Central memory CD8-positive, alpha-beta T cell (primary cell): Measurements from ENCODE around the gene PGRMC2.

Experiments used
- ATAC-seq: fragments of 150-1000 bp; cut with Tn5 transposase; replicated peaks from 2 replicates; pipeline ENCODE4 v1.10.0; 2022; ENCODE audit warnings: mild to moderate bottlenecking, moderate FRiP score, moderate number of reproducible peaks; ENCODE audit not compliant: poor library complexity, severe bottlenecking; ENCODE audit errors: extremely low read depth
- DNase-seq, 2 donors: peaks; one replicate each; pipeline ENCODE4 v3.0.0; 2021; ENCODE audit warnings: low spot score in 2 of 2
- H3K27ac Mint-ChIP-seq: one replicate; pipeline ENCODE4 v1.8.0; 2022; ENCODE audit warnings: low read depth, mild to moderate bottlenecking, moderate library complexity, mixed read lengths
- H3K27me3 Mint-ChIP-seq: one replicate; pipeline ENCODE4 v1.8.0; 2022; ENCODE audit warnings: mixed read lengths
- H3K36me3 Mint-ChIP-seq: one replicate; pipeline ENCODE4 v1.8.0; 2022; ENCODE audit warnings: mild to moderate bottlenecking, moderate library complexity, mixed read lengths; ENCODE audit not compliant: insufficient read depth
- H3K4me1 Mint-ChIP-seq: one replicate; pipeline ENCODE4 v1.8.0; 2022; ENCODE audit warnings: mixed read lengths
- H3K4me3 Mint-ChIP-seq: one replicate; pipeline ENCODE4 v1.8.0; 2022; ENCODE audit warnings: mild to moderate bottlenecking, moderate library complexity, mixed read lengths
- H3K9me3 Mint-ChIP-seq: one replicate; pipeline ENCODE4 v1.8.0; 2022; ENCODE audit warnings: mixed read lengths

PGRMC2 gene, protein sequence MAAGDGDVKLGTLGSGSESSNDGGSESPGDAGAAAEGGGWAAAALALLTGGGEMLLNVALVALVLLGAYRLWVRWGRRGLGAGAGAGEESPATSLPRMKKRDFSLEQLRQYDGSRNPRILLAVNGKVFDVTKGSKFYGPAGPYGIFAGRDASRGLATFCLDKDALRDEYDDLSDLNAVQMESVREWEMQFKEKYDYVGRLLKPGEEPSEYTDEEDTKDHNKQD

DNA sequence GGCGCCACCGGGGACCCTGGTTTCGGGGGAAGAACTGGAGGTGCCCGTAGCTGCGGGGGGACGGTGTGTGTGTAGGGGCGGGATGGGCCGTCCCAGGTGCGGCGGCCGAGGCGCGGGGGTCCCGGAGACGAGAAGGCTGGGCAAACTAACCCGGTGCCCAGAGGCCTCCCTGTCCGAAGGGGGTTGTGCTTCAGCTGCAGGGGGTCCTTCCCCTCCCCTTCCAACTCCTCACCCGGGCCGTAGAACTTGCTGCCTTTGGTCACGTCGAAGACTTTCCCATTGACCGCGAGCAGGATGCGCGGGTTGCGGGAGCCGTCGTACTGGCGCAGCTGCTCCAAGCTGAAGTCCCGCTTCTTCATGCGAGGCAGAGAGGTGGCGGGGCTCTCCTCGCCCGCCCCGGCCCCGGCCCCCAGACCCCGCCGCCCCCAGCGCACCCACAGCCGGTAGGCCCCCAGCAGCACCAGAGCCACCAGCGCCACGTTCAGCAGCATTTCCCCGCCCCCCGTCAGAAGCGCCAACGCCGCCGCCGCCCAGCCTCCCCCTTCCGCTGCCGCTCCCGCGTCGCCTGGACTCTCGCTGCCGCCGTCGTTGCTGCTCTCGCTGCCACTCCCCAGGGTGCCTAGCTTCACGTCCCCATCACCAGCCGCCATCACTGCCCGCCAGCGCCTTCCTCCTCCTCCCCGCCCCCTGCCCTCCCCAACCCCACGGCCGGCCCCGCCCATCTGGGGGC lies at the start of gene PGRMC2:
TSS of gene PGRMC2 (minus strand) at position 673 of the 730 bp plus-strand sequence. CDS start at position 650, 23 bp downstream.
- peaks cover 28% of the 10 kb centered on the region for H3K36me3 Mint-ChIP-seq
- H3K9me3 Mint-ChIP-seq: no peaks in the 10 kb centered on the region
- DNase-seq (no peak), ATAC-seq (no peak)
- H3K4me3 Mint-ChIP-seq: peak within 1 kb of the TSS; percentile 95
- H3K27ac Mint-ChIP-seq: peak within 1 kb of the TSS; percentile 86
- H3K4me1 Mint-ChIP-seq: peaks cover 31% of the 10 kb centered on the region
- H3K27me3 Mint-ChIP-seq: no peaks in the 10 kb centered on the region

DNA sequence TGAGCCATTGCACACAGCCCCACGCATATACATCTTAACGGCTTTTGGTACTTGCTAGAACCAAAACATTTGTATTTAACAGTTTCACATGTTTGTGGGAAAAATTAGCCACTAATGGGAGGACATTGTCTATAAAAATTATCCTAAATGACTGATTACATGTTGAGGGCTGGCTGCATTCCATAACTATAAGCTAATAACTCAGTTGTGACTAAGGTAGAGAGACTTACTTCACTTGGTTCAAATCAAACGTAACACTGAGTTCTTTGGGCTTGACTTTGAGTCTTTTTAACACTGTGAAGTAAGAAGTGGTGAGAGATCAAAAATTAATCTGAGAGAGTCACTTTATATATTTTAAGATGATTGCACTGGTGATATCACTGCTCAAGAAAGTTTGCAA lies 47.9 kb upstream of the PGRMC2 start:
- Mint-ChIP-seq H3K4me1 (no peaks in the 10 kb centered on the region), H3K36me3 (no peaks in the 10 kb centered on the region), H3K4me3 (no peak overlapping the region), H3K27ac (no peak overlapping the region), H3K27me3 (no peaks in the 10 kb centered on the region), H3K9me3 (no peaks in the 10 kb centered on the region)
- no peak for DNase-seq
- no peak for ATAC-seq

GRCh38 chr4:128334256-128334655 lies 46.6 kb upstream of the PGRMC2 start:
- no peaks in the 10 kb centered on the region for H3K9me3 Mint-ChIP-seq
- H3K36me3 Mint-ChIP-seq: no peaks in the 10 kb centered on the region
- H3K27me3 Mint-ChIP-seq: no peaks in the 10 kb centered on the region
- H3K27ac Mint-ChIP-seq: no peak overlapping the region
- H3K4me1 Mint-ChIP-seq: no peaks in the 10 kb centered on the region
- ATAC-seq (no peak), DNase-seq (no peak)
- no peak overlapping the region for H3K4me3 Mint-ChIP-seq

DNA sequence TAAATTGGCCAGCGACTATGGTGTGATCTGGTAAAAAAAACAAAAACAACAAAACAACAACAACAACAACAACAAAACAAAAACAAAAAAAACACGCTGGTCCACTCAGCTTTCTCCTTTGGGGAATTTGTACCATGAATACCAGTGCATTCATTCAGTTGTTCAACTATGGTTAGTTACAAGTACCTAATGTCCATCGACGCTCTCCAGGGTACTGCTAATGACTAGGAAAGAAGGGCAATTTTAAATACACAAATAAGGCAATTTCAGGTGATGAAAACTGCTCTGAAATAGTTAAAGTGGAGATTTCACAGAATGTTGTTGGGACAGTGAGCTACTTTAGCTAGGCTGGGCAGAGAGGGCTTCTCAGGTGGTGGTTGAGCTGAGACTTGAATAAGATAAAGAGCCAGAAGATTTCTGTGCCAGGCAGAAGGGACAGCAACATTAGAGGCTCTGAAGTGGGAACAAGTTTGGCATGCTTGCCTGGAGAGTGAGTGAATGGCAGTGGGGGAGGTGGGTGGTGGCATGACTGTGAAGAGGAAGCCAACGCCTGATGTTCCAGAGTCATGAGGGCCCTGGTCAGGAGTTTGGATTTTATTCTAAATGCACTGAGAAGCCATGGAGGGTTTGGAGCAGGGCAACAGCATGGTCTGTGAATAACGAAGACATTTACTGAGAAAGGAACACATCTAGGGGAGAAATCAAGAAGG lies 45.9 kb upstream of the PGRMC2 start:
- no peak for DNase-seq
- Mint-ChIP-seq H3K4me1 (no peaks in the 10 kb centered on the region), H3K27me3 (no peaks in the 10 kb centered on the region), H3K4me3 (no peak overlapping the region), H3K36me3 (no peaks in the 10 kb centered on the region), H3K27ac (no peak overlapping the region), H3K9me3 (no peaks in the 10 kb centered on the region)
- no peak for ATAC-seq

GRCh38 chr4:128332081-128332480 lies 44.5 kb upstream of the PGRMC2 start:
- no peak overlapping the region for H3K4me3 Mint-ChIP-seq
- H3K27me3 Mint-ChIP-seq: no peaks in the 10 kb centered on the region
- ATAC-seq: no peak
- H3K36me3 Mint-ChIP-seq: no peaks in the 10 kb centered on the region
- no peaks in the 10 kb centered on the region for H3K4me1 Mint-ChIP-seq
- no peak for DNase-seq
- H3K27ac Mint-ChIP-seq: no peak overlapping the region
- no peaks in the 10 kb centered on the region for H3K9me3 Mint-ChIP-seq

DNA sequence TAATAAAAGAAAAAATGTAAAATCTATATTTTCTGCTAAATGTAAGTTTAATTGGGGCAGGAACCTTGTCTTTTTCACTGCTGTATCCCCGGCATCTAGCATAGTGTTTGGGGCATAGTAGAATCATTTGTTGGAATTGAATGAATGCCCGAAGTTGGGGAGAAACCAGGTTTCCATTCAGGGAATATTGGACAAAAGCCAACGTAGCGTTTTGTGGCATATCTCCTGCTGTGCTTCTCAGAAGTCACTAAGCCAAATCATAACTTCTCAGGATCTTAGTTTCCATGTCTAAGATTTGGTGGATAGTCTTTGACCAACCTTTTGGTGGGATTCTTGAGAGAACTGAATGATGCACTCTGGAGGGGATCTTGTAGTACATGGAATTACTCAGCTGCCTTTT lies 42.0 kb upstream of the PGRMC2 start:
- Mint-ChIP-seq H3K4me1 (no peaks in the 10 kb centered on the region), H3K9me3 (no peaks in the 10 kb centered on the region), H3K36me3 (no peaks in the 10 kb centered on the region), H3K4me3 (no peak overlapping the region), H3K27ac (no peak overlapping the region), H3K27me3 (no peaks in the 10 kb centered on the region)
- no peak for ATAC-seq
- DNase-seq: no peak

DNA sequence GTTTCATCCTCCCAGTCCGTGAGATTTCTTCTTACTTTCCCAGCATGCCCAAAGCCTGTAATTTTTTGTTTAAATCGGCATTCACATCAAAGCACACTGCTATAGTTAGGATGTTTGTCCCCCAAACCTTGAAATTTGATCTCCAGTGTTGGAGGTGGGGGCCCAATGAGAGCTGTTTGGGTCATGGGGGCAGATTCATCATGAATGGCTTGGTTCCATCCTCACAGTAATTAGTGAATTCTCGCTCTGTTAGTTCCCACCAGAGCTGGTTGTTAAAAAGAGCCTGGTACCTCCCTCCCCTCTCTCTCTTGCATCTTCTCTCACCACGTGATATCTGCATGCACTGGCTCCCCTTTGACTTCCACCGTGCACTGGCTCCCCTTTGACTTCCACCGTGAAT lies 40.5 kb upstream of the PGRMC2 start:
- no peaks in the 10 kb centered on the region for H3K4me1 Mint-ChIP-seq
- ATAC-seq (no peak), DNase-seq (no peak)
- H3K27ac Mint-ChIP-seq: no peak overlapping the region
- no peaks in the 10 kb centered on the region for H3K36me3 Mint-ChIP-seq
- no peaks in the 10 kb centered on the region for H3K27me3 Mint-ChIP-seq
- H3K4me3 Mint-ChIP-seq: no peak overlapping the region
- no peaks in the 10 kb centered on the region for H3K9me3 Mint-ChIP-seq

GRCh38 chr4:128323401-128323800 lies 35.8 kb upstream of the PGRMC2 start:
- ATAC-seq (no peak), DNase-seq (no peak)
- H3K27ac Mint-ChIP-seq: no peak overlapping the region
- no peaks in the 10 kb centered on the region for H3K9me3 Mint-ChIP-seq
- no peaks in the 10 kb centered on the region for H3K27me3 Mint-ChIP-seq
- no peaks in the 10 kb centered on the region for H3K4me1 Mint-ChIP-seq
- H3K4me3 Mint-ChIP-seq: no peak overlapping the region
- no peaks in the 10 kb centered on the region for H3K36me3 Mint-ChIP-seq

GRCh38 chr4:128322986-128323385 lies 35.4 kb upstream of the PGRMC2 start:
- no peak overlapping the region for H3K4me3 Mint-ChIP-seq
- no peaks in the 10 kb centered on the region for H3K4me1 Mint-ChIP-seq
- no peaks in the 10 kb centered on the region for H3K27me3 Mint-ChIP-seq
- no peak overlapping the region for H3K27ac Mint-ChIP-seq
- H3K36me3 Mint-ChIP-seq: no peaks in the 10 kb centered on the region
- no peaks in the 10 kb centered on the region for H3K9me3 Mint-ChIP-seq
- ATAC-seq (no peak), DNase-seq (no peak)

DNA sequence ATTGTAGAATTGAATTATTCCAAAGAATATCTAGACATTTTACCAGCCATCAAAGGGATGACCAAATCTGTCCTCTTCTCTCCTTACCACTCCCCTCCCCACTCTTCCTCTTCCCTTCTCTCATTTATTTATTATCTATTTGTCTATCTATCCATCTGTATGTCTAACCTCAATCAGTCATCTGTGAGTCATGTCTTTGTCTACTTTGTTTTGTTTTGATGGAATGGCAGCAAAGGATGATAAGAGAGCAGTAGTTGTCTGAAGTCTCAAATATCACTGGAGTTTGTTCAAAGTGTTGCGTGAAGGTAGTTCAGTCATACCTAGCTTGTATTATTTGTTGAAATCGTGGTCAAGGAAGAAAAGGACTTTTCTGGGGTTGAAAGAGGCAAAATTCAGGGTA lies 34.7 kb upstream of the PGRMC2 start:
- DNase-seq: no peak
- peaks cover 2% of the 10 kb centered on the region for H3K36me3 Mint-ChIP-seq

DNA sequence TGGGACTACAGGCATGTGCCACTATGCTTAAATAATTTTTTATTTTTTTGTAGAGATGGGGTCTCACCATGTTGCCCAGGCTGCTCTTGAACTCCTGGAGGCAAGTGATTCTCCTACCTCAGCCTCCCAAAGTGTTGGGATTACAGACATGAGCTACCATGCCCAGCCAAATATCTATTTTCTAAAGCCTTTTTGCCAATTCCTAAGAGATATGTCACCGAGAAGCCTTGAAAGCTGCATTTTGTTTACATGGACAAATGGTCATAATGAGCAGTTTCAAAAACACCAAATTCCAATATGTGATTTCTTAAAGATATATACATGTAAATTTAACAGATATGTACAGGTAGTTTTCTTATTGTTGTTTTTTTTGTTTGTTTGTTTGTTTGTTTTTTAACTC lies 33.0 kb upstream of the PGRMC2 start:
- Mint-ChIP-seq H3K4me1 (no peaks in the 10 kb centered on the region), H3K4me3 (no peak overlapping the region), H3K9me3 (no peaks in the 10 kb centered on the region), H3K27me3 (no peaks in the 10 kb centered on the region), H3K27ac (no peak overlapping the region), H3K36me3 (peaks cover 6% of the 10 kb centered on the region)
- DNase-seq (no peak), ATAC-seq (no peak)

More for the DNA sequence above, 34.7 kb upstream of the PGRMC2 start:
- no peaks in the 10 kb centered on the region for H3K27me3 Mint-ChIP-seq
- no peaks in the 10 kb centered on the region for H3K4me1 Mint-ChIP-seq
- ATAC-seq: no peak
- no peaks in the 10 kb centered on the region for H3K9me3 Mint-ChIP-seq
- no peak overlapping the region for H3K4me3 Mint-ChIP-seq
- H3K27ac Mint-ChIP-seq: no peak overlapping the region

DNA sequence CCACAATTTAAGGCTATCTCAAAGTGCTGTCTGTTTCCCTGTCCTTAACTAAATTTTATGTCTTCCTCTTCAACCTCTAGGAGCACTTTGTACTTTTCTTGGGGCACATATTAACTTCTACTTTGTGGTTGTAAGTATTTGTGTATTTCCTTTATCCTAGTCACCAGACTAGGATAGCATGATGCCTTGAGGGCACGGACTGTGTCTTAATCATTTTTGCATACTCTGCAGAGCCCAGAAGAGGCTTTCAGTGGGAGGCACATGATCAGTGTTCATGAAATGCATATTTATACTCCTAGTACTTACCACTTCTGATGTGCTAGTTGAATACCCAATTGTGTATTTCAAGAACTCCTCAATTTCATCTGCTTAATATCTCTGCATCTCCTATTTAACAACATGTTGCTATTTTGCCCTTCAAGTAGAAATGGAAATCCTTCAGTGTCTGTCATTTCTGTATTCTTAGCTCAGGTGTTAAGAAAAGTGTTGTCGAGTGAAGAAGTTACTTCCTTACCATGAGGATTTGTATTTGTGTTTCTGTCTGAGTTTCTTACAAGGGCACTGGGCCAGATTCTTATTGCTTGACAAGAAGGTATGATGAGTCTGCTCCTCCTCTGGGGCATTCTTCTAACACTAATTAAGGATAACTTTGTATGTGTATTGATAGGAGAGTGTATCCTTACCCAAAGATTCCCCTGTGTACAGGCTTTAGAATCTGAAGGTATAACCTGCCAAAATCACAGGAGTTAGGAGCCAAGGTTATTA lies 28.3 kb upstream of the PGRMC2 start:
- DNase-seq: no peak
- Mint-ChIP-seq H3K4me1 (no peaks in the 10 kb centered on the region), H3K4me3 (no peak overlapping the region), H3K9me3 (no peaks in the 10 kb centered on the region), H3K36me3 (peaks cover 9% of the 10 kb centered on the region), H3K27ac (no peak overlapping the region), H3K27me3 (no peaks in the 10 kb centered on the region)
- ATAC-seq: no peak
